Thyroid gland (tissue), 4 donors: ENCODE results near the gene PGBD5. TPM values are rescaled to one million over a fixed set of nuclear protein-coding genes. Genes with fewer than 3 reads are reported as not detected.

ENCODE experiments used
- DNase-seq, 2 donors: peaks; one replicate each; pipeline ENCODE4 v3.0.0-alpha.2; 2019
- H3K27ac ChIP-seq, 3 donors: fragments of 200-600 bp; sonication (generic); 1 replicate in 2 of 3; 2 replicates in 1 of 3; pipeline ENCODE4 v1.5.1; 2016 to 2019; ENCODE audit warnings: mild to moderate bottlenecking in 1 of 3, moderate library complexity in 1 of 3
- H3K27me3 ChIP-seq: fragments of 200-600 bp; sonication (generic); one replicate; pipeline ENCODE4 v1.5.1; 2019
- H3K36me3 ChIP-seq, 2 donors: fragments of 200-600 bp; sonication (generic); one replicate each; pipeline ENCODE4 v1.5.1; 2016 to 2019
- H3K4me1 ChIP-seq, 2 donors: fragments of 200-600 bp; sonication (generic); one replicate each; pipeline ENCODE4 v1.5.1; 2017 to 2019
- H3K4me3 ChIP-seq, 3 donors: fragments of 200-600 bp; sonication (generic); replicated peaks in 1 of 3; 1 replicate in 2 of 3; 2 replicates in 1 of 3; pipeline ENCODE4 v1.5.1; 2016; ENCODE audit warnings: mild to moderate bottlenecking in 1 of 3
- H3K9me3 ChIP-seq: fragments of 200-600 bp; sonication (generic); one replicate; pipeline ENCODE4 v1.5.1; 2017
- CTCF ChIP-seq, 6 experiments: fragments of 200-600 bp in 3 of 6; fragments of 450-650 bp in 3 of 6; sonication (generic) in 3 of 6; IDR thresholded peaks; one replicate each; pipeline ENCODE4 v1.5.1; 2016 to 2019; ENCODE audit warnings: antibody characterized with exemption in 6 of 6, mild to moderate bottlenecking in 2 of 6, inconsistent platforms in 1 of 6, moderate library complexity in 1 of 6
- POLR2A ChIP-seq, 2 donors: fragments of 450-650 bp; IDR thresholded peaks; one replicate each; pipeline ENCODE4 v1.6.1; 2017; ENCODE audit warnings: antibody characterized with exemption in 2 of 2, mild to moderate bottlenecking in 2 of 2, moderate library complexity in 1 of 2
- WGBS, 2 donors: methylation state at CpG; one replicate each; pipeline ENCODE4 v1.1.5; 2017; 5-methylcytosine and 5-hydroxymethylcytosine counted together
- intact Hi-C: fragments of 100-400 bp; cut with DNase I; formaldehyde crosslinking; loops from one replicate; pipeline ENCODE4 v1.15.1; 2023
- total RNA-seq, 4 donors: library from RNA; depleted of rRNA; stranded (reverse); fragments of >200 nt; gene quantifications; one replicate each; pipeline ENCODE4 v1.2.3, GENCODE V29; 2016

The PGBD5 gene
- total RNA-seq, 4 donors from 2014 or later: 2.7 to 14.9 (median 6.4) TPM

DNA sequence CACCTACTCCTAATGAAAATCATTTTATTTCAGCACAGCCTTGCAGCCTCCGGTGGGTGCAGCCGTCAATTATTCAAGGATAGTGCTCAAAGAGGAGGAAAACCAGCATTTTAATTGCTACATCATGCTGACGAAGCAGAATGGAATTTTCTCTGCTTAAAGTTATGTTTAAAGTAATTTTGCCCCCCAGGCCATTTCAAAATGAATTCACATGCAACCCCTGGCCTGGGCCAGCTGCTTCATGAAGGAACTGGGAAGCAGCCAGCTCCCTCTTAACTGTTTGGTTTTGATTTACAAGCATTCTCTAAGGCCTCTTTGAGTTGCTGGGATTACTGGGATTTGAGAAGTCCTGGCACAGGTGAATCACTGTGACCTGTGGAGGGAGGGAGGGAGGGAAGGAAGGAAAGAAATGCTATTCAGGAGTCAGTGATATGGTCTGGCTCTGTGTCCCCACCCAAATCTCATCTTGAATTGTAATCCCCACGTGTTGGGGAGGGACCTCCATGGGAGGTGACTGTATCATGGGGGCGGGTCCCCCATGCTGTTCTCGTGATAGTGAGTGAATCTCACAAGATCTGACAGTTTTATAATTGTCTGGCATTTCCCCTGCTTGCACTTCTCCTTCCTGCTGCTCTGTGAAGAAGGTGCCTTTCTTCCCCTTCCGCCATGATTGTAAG, 66.0 kb downstream of the PGBD5 start:
- peak; percentile 80 to 82 for DNase-seq
- Histone ChIP-seq H3K4me1 (peaks cover 8 to 21% of the 10 kb centered on the region in 2 donors), H3K4me3 (no peak overlapping the region), H3K27ac (peak overlapping the region; percentile 44 to 61 (median 50)), H3K9me3 (no peaks in the 10 kb centered on the region), H3K27me3 (no peaks in the 10 kb centered on the region), H3K36me3 (no peaks in the 10 kb centered on the region)
- WGBS, 2 donors: 49 to 52% methylated on average over 7 of the region's 7 CpGs
- intact Hi-C loops: no loop called here
- TF ChIP-seq CTCF (IDR thresholded peaks at IDR 0.05) (no peak), POLR2A (IDR thresholded peaks at IDR 0.05) (no peak)

- WGBS, 2 donors: 91 to 95% methylated on average over 39 to 47 of the region's 47 CpGs
- no peak for TF ChIP-seq CTCF (IDR thresholded peaks at IDR 0.05)
- no peak for TF ChIP-seq POLR2A (IDR thresholded peaks at IDR 0.05)
Measured at GRCh38 chr1:230356869-230357794, 69.0 kb downstream of the PGBD5 start.

DNA sequence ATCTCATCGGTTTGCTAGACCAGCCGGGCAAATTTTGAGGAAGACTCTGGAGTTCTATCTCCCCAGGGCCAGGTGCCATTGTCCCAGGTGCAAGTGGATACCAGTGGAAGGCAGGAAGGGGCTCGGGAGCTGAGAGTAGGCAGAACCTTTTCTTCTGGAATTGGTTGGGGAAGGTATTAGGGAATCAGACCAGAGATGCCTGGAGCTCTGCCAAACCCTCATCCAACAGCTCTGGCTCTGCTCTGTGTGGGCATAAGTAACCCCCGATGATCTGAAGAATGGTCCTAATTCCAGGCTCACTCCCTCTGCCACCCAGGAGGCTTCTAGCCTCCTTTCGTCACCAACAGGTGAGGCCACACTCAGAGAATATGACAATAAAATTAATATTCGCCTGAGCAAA, 69.9 kb downstream of the PGBD5 start:
- intact Hi-C loops: no loop called here
- Histone ChIP-seq H3K9me3 (no peaks in the 10 kb centered on the region), H3K4me3 (no peak overlapping the region), H3K27ac (no peak overlapping the region), H3K4me1 (peaks cover 11 to 24% of the 10 kb centered on the region in 2 donors), H3K36me3 (no peaks in the 10 kb centered on the region), H3K27me3 (no peaks in the 10 kb centered on the region)
- no peak for DNase-seq
- WGBS, 2 donors: 82 to 87% methylated on average over 6 of the region's 6 CpGs
- TF ChIP-seq CTCF (IDR thresholded peaks at IDR 0.05) (no peak), POLR2A (IDR thresholded peaks at IDR 0.05) (no peak)

More at GRCh38 chr1:230356869-230357794, 69.0 kb downstream of the PGBD5 start:
- DNase-seq: no peak
- Histone ChIP-seq H3K4me1 (peaks cover 11 to 24% of the 10 kb centered on the region in 2 donors), H3K36me3 (no peaks in the 10 kb centered on the region), H3K27me3 (no peaks in the 10 kb centered on the region), H3K4me3 (no peak overlapping the region), H3K9me3 (no peaks in the 10 kb centered on the region), H3K27ac (no peak overlapping the region)
- intact Hi-C loops: no loop called here

- intact Hi-C loops: no loop called here
- H3K4me3 ChIP-seq: no peak overlapping the region
- TF ChIP-seq POLR2A (IDR thresholded peaks at IDR 0.05): no peak
- TF ChIP-seq CTCF (IDR thresholded peaks at IDR 0.05): no peak
Measured at GRCh38 chr1:230355594-230355993, 70.5 kb downstream of the PGBD5 start.

More at GRCh38 chr1:230355594-230355993, 70.5 kb downstream of the PGBD5 start:
- DNase-seq: no peak
- H3K36me3 ChIP-seq: no peaks in the 10 kb centered on the region
- H3K4me1 ChIP-seq: peaks cover 11 to 20% of the 10 kb centered on the region in 2 donors
- H3K9me3 ChIP-seq: no peaks in the 10 kb centered on the region
- WGBS, 2 donors: 70 to 83% methylated on average over 10 of the region's 10 CpGs
- H3K27ac ChIP-seq: no peak overlapping the region
- no peaks in the 10 kb centered on the region for H3K27me3 ChIP-seq
